Epidermal melanocyte (primary cell): Measurements from ENCODE around the gene APBA1.

Source experiments
- DNase-seq: peaks from one replicate; pipeline ENCODE4 v3.0.0; 2011; ENCODE audit warnings: low spot score; ENCODE audit not compliant: insufficient read length

APBA1 gene

GRCh38 chr9:69658987-69659675, 13.0 kb downstream of the APBA1 start:
- DNase-seq: no peak

GRCh38 chr9:69657269-69657668, 14.9 kb downstream of the APBA1 start:
- DNase-seq: no peak

- no peak for DNase-seq
Measured at GRCh38 chr9:69655065-69655464, 17.1 kb downstream of the APBA1 start.

GRCh38 chr9:69653261-69653660, 18.9 kb downstream of the APBA1 start:
- DNase-seq: no peak

GRCh38 chr9:69649566-69650250, 22.5 kb downstream of the APBA1 start:
- DNase-seq: no peak

GRCh38 chr9:69647804-69648203, 24.4 kb downstream of the APBA1 start:
- DNase-seq: no peak

GRCh38 chr9:69646810-69647209, 25.4 kb downstream of the APBA1 start:
- no peak for DNase-seq

- DNase-seq: no peak
Measured at GRCh38 chr9:69645488-69645887, 26.7 kb downstream of the APBA1 start.

GRCh38 chr9:69643098-69643497, 29.1 kb downstream of the APBA1 start:
- DNase-seq: no peak

GRCh38 chr9:69637817-69638200, 34.4 kb downstream of the APBA1 start:
- DNase-seq: no peak

GRCh38 chr9:69637193-69637816, 34.9 kb downstream of the APBA1 start:
- no peak for DNase-seq

- no peak for DNase-seq
Measured at GRCh38 chr9:69633716-69634115, 38.5 kb downstream of the APBA1 start.

GRCh38 chr9:69632768-69633167, 39.4 kb downstream of the APBA1 start:
- DNase-seq: no peak

GRCh38 chr9:69627281-69627680, 44.9 kb downstream of the APBA1 start:
- DNase-seq: no peak

- DNase-seq: no peak
Measured at GRCh38 chr9:69623276-69623675, 48.9 kb downstream of the APBA1 start.

GRCh38 chr9:69622676-69623075, 49.5 kb downstream of the APBA1 start:
- no peak for DNase-seq

- DNase-seq: no peak
Measured at GRCh38 chr9:69621730-69622460, 50.3 kb downstream of the APBA1 start.

- DNase-seq: no peak
Measured at GRCh38 chr9:69620731-69621130, 51.4 kb downstream of the APBA1 start.

- no peak for DNase-seq
Measured at GRCh38 chr9:69619233-69619632, 52.9 kb downstream of the APBA1 start.

GRCh38 chr9:69617006-69617405, 55.2 kb downstream of the APBA1 start:
- no peak for DNase-seq

- no peak for DNase-seq
Measured at GRCh38 chr9:69615880-69616279, 56.3 kb downstream of the APBA1 start.

- no peak for DNase-seq
Measured at GRCh38 chr9:69611221-69611620, 61.0 kb downstream of the APBA1 start.
